ENCODE data around the gene FLYWCH1.

DNA sequence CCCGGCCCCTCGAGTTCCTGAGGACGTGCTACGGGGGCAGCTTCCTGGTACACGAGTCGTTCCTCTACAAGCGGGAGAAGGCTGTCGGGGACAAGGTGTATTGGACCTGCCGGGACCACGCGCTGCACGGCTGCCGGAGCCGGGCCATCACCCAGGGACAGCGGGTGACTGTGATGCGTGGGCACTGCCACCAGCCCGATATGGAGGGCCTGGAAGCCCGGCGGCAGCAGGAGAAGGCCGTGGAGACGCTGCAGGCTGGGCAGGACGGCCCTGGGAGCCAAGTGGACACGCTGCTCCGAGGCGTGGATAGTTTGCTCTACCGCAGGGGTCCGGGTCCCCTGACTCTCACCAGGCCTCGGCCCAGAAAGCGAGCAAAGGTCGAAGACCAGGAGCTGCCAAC, 21.4 kb downstream of the FLYWCH1 start:
- TF ChIP-seq, protein P1, sequence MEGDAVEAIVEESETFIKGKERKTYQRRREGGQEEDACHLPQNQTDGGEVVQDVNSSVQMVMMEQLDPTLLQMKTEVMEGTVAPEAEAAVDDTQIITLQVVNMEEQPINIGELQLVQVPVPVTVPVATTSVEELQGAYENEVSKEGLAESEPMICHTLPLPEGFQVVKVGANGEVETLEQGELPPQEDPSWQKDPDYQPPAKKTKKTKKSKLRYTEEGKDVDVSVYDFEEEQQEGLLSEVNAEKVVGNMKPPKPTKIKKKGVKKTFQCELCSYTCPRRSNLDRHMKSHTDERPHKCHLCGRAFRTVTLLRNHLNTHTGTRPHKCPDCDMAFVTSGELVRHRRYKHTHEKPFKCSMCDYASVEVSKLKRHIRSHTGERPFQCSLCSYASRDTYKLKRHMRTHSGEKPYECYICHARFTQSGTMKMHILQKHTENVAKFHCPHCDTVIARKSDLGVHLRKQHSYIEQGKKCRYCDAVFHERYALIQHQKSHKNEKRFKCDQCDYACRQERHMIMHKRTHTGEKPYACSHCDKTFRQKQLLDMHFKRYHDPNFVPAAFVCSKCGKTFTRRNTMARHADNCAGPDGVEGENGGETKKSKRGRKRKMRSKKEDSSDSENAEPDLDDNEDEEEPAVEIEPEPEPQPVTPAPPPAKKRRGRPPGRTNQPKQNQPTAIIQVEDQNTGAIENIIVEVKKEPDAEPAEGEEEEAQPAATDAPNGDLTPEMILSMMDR (IDR thresholded peaks at IDR 0.05; ENCODE audit: extremely low read depth in 1 of 2, insufficient read depth in 1 of 2, low read depth in 1 of 2, low read length in 2 of 2) = no peak
- no peak for TF ChIP-seq POLR2AphosphoS5 (IDR thresholded peaks at IDR 0.05; ENCODE audit: insufficient read depth, low read depth, low read length)
- TF ChIP-seq EZH2 (IDR thresholded peaks at IDR 0.05; ENCODE audit: borderline replicate concordance, low read depth, low read length, severe bottlenecking) = no peak
- no peak for TF ChIP-seq POLR2A (IDR thresholded peaks at IDR 0.05; ENCODE audit: low read depth, low read length)
- TF ChIP-seq, protein P2, sequence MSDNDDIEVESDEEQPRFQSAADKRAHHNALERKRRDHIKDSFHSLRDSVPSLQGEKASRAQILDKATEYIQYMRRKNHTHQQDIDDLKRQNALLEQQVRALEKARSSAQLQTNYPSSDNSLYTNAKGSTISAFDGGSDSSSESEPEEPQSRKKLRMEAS (IDR thresholded peaks at IDR 0.05; ENCODE audit: insufficient read depth, insufficient read length) = no peak

Measured in endothelial cell of umbilical vein (primary cell).